SK-N-SH (cell line): ENCODE results near the gene C2orf15.
"Not testable (repeated sequence)": the region's sequence is repeated elsewhere in the genome, so short reads cannot be mapped to it uniquely, and the experiment has no call there.

Experiments used
- ELF1 ChIP-seq: IDR thresholded peaks from 2 replicates; pipeline ENCODE4 v1.4.0; 2012
- FOSL2 ChIP-seq: IDR thresholded peaks from 2 replicates; pipeline ENCODE4 v1.4.0; 2012; ENCODE audit warnings: low read depth, mild to moderate bottlenecking, moderate library complexity, borderline replicate concordance
- PBX3 ChIP-seq: IDR thresholded peaks from 2 replicates; pipeline ENCODE4; 2012
- RAD21 ChIP-seq: IDR thresholded peaks from 2 replicates; pipeline ENCODE4 v1.6.1; 2012; ENCODE audit warnings: mild to moderate bottlenecking, low read length
- RCOR1 ChIP-seq: fragments of 150-350 bp; IDR thresholded peaks from 2 replicates; pipeline ENCODE4 v1.6.1; 2017; ENCODE audit warnings: antibody characterized with exemption, low read length
- TEAD4 ChIP-seq: IDR thresholded peaks from 2 replicates; pipeline ENCODE4 v1.4.0; 2012; ENCODE audit warnings: mild to moderate bottlenecking, borderline replicate concordance; ENCODE audit not compliant: insufficient read depth
- TF ChIP-seq, protein P1 (sequence below): fragments of 200-600 bp; sonication (generic); IDR thresholded peaks from 2 replicates; pipeline ENCODE4 v1.6.1; 2017; ENCODE audit warnings: antibody characterized with exemption, mild to moderate bottlenecking, moderate library complexity

GRCh38 chr2:99192364-99192763 lies 50.9 kb downstream of the C2orf15 start:
- TF ChIP-seq, protein P1, sequence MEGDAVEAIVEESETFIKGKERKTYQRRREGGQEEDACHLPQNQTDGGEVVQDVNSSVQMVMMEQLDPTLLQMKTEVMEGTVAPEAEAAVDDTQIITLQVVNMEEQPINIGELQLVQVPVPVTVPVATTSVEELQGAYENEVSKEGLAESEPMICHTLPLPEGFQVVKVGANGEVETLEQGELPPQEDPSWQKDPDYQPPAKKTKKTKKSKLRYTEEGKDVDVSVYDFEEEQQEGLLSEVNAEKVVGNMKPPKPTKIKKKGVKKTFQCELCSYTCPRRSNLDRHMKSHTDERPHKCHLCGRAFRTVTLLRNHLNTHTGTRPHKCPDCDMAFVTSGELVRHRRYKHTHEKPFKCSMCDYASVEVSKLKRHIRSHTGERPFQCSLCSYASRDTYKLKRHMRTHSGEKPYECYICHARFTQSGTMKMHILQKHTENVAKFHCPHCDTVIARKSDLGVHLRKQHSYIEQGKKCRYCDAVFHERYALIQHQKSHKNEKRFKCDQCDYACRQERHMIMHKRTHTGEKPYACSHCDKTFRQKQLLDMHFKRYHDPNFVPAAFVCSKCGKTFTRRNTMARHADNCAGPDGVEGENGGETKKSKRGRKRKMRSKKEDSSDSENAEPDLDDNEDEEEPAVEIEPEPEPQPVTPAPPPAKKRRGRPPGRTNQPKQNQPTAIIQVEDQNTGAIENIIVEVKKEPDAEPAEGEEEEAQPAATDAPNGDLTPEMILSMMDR: not testable (repeated sequence)
- TF ChIP-seq RCOR1, PBX3, RAD21, ELF1, FOSL2, TEAD4: not testable (repeated sequence)
